Lung (tissue), 12 donors: Measurements from ENCODE around the gene AK9. TPM values are rescaled to one million over a fixed set of nuclear protein-coding genes. Genes with fewer than 3 reads are reported as not detected.

Experiments used
- ATAC-seq: fragments of 200-7000 bp; cut with Tn5 transposase; one replicate; pipeline ENCODE4 v1.9.1; 2020; ENCODE audit warnings: moderate number of reproducible peaks; ENCODE audit not compliant: insufficient read depth, low FRiP score
- DNase-seq, 3 donors: peaks; one replicate each; pipeline ENCODE4 v3.0.0-alpha.2; 2013 to 2017
- H3K27ac ChIP-seq, 2 donors: one replicate each; pipeline ENCODE4 v1.5.1; 2013; ENCODE audit warnings: mild to moderate bottlenecking in 2 of 2, moderate library complexity in 2 of 2, control low read depth in 1 of 2, inconsistent platforms in 1 of 2, low read depth in 1 of 2, low read length in 1 of 2
- H3K27me3 ChIP-seq, 3 donors: one replicate each; pipeline ENCODE4 v1.5.1; 2013; ENCODE audit warnings: low read length in 2 of 3; ENCODE audit not compliant: control insufficient read depth in 3 of 3, insufficient read depth in 3 of 3
- H3K36me3 ChIP-seq, 4 donors: one replicate each; pipeline ENCODE4 v1.5.1; 2013; ENCODE audit warnings: low read length in 4 of 4, mild to moderate bottlenecking in 1 of 4, moderate library complexity in 1 of 4; ENCODE audit not compliant: control insufficient read depth in 4 of 4, insufficient read depth in 4 of 4
- H3K4me1 ChIP-seq, 5 donors: one replicate each; pipeline ENCODE4 v1.5.1; 2013; ENCODE audit warnings: low read length in 5 of 5, mild to moderate bottlenecking in 2 of 5, moderate library complexity in 1 of 5; ENCODE audit not compliant: control insufficient read depth in 5 of 5, insufficient read depth in 5 of 5
- H3K4me3 ChIP-seq: one replicate; pipeline ENCODE4 v1.5.1; 2013; ENCODE audit warnings: mild to moderate bottlenecking, control low read depth, moderate library complexity
- H3K9ac ChIP-seq, 2 donors: one replicate each; pipeline ENCODE4 v1.5.1; 2013; ENCODE audit warnings: low read length in 2 of 2, control low read depth in 1 of 2; ENCODE audit not compliant: insufficient read depth in 1 of 2
- H3K9me3 ChIP-seq, 4 donors: one replicate each; pipeline ENCODE4 v1.5.1; 2013; ENCODE audit warnings: low read length in 3 of 4, mild to moderate bottlenecking in 1 of 4, moderate library complexity in 1 of 4; ENCODE audit not compliant: control insufficient read depth in 4 of 4, insufficient read depth in 3 of 4
- WGBS, 2 donors: extraction: QIAGEN DNeasy Blood & Tissue Kit; methylation state at CpG; one replicate each; pipeline ENCODE4 v1.1.7; 2013; 5-methylcytosine and 5-hydroxymethylcytosine counted together
- polyA plus RNA-seq, 2 donors: library from polyadenylated mRNA; stranded (reverse); fragments of 200-250 nt; gene quantifications; one replicate each; pipeline ENCODE4 v1.2.1, GENCODE V29; 2013
- total RNA-seq, 2 donors: library from RNA; depleted of rRNA in 1 of 2; stranded (reverse); fragments of >200 nt in 1 of 2; gene quantifications; one replicate each; pipeline ENCODE4 v1.2.1, GENCODE V29; 2014 to 2021
- TF ChIP-seq, protein P1 (sequence below): IDR thresholded peaks from 2 replicates; pipeline ENCODE4 v1.5.1; 2012; ENCODE audit warnings: mild to moderate bottlenecking; ENCODE audit errors: control extremely low read depth, extremely low read depth
- donor health status: control.
- donor health status: control.
- donor health status: Bipolar disorder and iron deficiency.
- donor health status: healthy.
- donor health status: DM: yes; HTN: yes; CAD: no.

AK9 gene
- total and polyA plus RNA-seq, 4 donors = 4.1 to 26.3 (median 7.2) TPM

DNA sequence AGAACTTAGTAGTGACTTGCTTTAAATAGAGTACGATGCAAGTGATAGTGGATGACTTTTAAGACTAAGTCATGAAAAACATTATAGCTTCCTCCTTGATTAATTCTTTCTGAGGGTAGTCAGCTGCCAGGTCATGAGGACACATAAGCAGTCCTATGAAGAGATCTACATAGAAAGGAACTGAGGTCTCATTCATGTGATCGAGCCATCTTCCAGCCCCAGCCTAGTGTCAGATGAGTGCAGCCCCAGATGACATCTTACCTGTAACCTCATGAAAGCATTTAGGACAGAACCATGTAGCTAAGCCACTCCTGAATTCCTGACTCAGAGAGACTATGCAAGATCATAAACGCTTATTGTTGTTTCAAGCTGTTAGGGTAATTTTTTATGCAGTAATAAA is 67.7 kb downstream of the AK9 start:
- 75 to 96% methylated on average over 3 of the region's 3 CpGs for WGBS, 2 donors
- H3K27ac ChIP-seq = no peak overlapping the region
- no peaks in the 10 kb centered on the region for H3K4me1 ChIP-seq
- TF ChIP-seq, protein P1, sequence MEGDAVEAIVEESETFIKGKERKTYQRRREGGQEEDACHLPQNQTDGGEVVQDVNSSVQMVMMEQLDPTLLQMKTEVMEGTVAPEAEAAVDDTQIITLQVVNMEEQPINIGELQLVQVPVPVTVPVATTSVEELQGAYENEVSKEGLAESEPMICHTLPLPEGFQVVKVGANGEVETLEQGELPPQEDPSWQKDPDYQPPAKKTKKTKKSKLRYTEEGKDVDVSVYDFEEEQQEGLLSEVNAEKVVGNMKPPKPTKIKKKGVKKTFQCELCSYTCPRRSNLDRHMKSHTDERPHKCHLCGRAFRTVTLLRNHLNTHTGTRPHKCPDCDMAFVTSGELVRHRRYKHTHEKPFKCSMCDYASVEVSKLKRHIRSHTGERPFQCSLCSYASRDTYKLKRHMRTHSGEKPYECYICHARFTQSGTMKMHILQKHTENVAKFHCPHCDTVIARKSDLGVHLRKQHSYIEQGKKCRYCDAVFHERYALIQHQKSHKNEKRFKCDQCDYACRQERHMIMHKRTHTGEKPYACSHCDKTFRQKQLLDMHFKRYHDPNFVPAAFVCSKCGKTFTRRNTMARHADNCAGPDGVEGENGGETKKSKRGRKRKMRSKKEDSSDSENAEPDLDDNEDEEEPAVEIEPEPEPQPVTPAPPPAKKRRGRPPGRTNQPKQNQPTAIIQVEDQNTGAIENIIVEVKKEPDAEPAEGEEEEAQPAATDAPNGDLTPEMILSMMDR = no peak
- no peaks in the 10 kb centered on the region for H3K27me3 ChIP-seq
- H3K4me3 ChIP-seq = no peak overlapping the region
- no peak overlapping the region for H3K9ac ChIP-seq
- ATAC-seq = no peak
- peaks cover 0 to 2% (median 0%) of the 10 kb centered on the region in 4 donors for H3K9me3 ChIP-seq
- H3K36me3 ChIP-seq = no peaks in the 10 kb centered on the region
- no peak for DNase-seq

DNA sequence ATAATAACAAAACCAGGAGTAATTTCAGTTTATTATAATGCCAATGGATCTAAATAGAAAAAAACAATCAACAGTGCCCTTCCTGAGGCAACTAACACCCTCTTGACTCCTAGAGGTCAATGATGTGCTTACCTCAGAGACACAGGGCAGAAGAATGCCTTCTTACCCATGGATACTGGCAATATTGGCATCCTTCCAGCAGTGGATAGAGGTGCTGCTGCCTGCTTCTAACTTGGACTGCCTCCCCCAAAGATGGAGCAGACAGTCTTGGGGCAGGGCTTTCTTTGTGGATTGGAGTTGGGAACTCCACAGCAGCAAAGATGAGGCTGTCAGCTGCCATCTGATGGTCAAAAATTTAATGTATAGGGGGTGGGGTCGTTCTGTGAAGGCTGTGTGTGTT is 78.7 kb downstream of the AK9 start:
- no peaks in the 10 kb centered on the region for H3K4me1 ChIP-seq
- H3K9me3 ChIP-seq = peaks cover 0 to 5% (median 0%) of the 10 kb centered on the region in 4 donors
- DNase-seq = no peak
- H3K4me3 ChIP-seq = no peak overlapping the region
- TF ChIP-seq, protein P1 = no peak
- H3K27me3 ChIP-seq = no peaks in the 10 kb centered on the region
- no peaks in the 10 kb centered on the region for H3K36me3 ChIP-seq
- ATAC-seq = no peak
- no peak overlapping the region for H3K9ac ChIP-seq
- H3K27ac ChIP-seq = no peak overlapping the region
- 52 to 78% methylated on average over 1 of the region's 1 CpG for WGBS, 2 donors

DNA sequence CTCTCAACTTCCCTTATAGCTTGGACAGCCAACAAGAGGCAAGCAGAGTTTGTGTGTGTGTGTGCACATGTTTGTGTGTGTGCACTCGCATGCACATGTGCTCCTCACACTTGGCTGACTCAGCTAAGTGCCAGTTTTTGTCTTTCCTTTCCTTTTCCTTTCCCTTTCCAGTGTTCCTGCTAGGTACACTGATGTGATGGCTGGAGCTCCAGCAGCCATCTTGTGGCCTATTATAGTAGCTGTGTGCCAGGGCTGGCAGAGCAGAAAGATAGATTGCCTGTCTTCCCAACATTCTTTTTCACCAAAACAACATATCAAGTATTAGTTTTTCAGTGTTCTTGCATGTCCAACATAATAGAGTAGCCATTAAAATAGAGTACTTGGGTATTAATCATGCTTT is 79.5 kb downstream of the AK9 start:
- 97 to 100% methylated on average over 1 of the region's 1 CpG for WGBS, 2 donors
- ATAC-seq = no peak
- Histone ChIP-seq H3K4me1 (no peaks in the 10 kb centered on the region), H3K36me3 (no peaks in the 10 kb centered on the region), H3K9me3 (peaks cover 0 to 5% (median 0%) of the 10 kb centered on the region in 4 donors), H3K9ac (no peak overlapping the region), H3K27me3 (no peaks in the 10 kb centered on the region), H3K27ac (no peak overlapping the region), H3K4me3 (no peak overlapping the region)
- TF ChIP-seq, protein P1 = no peak
- DNase-seq = no peak

DNA sequence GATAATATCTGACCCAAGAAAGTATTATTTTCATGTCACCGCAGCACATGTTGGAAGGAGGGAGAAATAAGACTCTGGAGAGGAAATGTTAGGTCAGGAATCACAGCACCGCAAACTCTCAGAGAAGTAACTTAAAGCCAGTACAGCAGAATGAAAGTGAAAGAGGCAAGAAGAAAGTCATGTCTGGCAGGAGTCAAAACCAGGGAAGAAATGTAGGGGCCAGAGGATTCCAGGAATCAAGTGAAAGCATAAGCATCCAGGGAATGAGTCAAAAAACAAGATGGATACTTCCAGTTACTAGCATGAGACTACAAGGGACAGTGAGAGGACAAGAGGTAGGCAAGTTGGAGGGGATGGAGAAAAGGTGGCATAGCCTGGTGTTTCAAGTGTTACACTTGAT is 80.4 kb downstream of the AK9 start:
- ATAC-seq = no peak
- Histone ChIP-seq H3K4me1 (no peaks in the 10 kb centered on the region), H3K4me3 (no peak overlapping the region), H3K36me3 (no peaks in the 10 kb centered on the region), H3K27me3 (no peaks in the 10 kb centered on the region), H3K9ac (no peak overlapping the region), H3K9me3 (peaks cover 0 to 5% (median 0%) of the 10 kb centered on the region in 4 donors), H3K27ac (no peak overlapping the region)
- no peak for DNase-seq
- WGBS, 2 donors = 45 to 66% methylated on average over 2 of the region's 2 CpGs
- TF ChIP-seq, protein P1 = no peak
